MCF 10A (cell line): Measurements from ENCODE around the gene CIBAR2. TPM values are rescaled to one million over a fixed set of nuclear protein-coding genes. Genes with fewer than 3 reads are reported as not detected.

Source experiments
- BruUV-seq: library from RNA; stranded (reverse); fragments of 400-500 nt; replicated peaks from 2 replicates; lab custom pipeline; 2021; lab: Mats Ljungman, UMichigan
- CTCF ChIA-PET: fragments of 300-600 bp; sonication (Branson Sonifier 250); formaldehyde crosslinking; extraction: SDS; loops from one replicate; lab custom pipeline; 2021; ENCODE audit warnings: antibody characterized with exemption, inconsistent platforms; lab: Yijun Ruan, JAX
- POLR2A ChIA-PET: fragments of 300-600, 350-650 bp; sonication (Branson Sonifier 250); formaldehyde crosslinking; extraction: SDS; loops from one replicate; lab custom pipeline; 2020; ENCODE audit warnings: antibody characterized with exemption, inconsistent platforms; lab: Yijun Ruan, JAX
- DNase-seq: peaks from one replicate; pipeline ENCODE4 v3.0.0-alpha.2; 2018; ENCODE audit not compliant: unreplicated experiment
- H3K27ac Mint-ChIP-seq: one replicate; pipeline ENCODE4 v1.8.0; 2022; ENCODE audit warnings: mild to moderate bottlenecking, low read depth, mixed read lengths; ENCODE audit not compliant: unreplicated experiment
- H3K27me3 Mint-ChIP-seq: one replicate; pipeline ENCODE4 v1.8.0; 2022; ENCODE audit warnings: mixed read lengths; ENCODE audit not compliant: insufficient read depth, unreplicated experiment
- H3K36me3 Mint-ChIP-seq: one replicate; pipeline ENCODE4 v1.8.0; 2022; ENCODE audit warnings: mild to moderate bottlenecking, moderate library complexity, mixed read lengths; ENCODE audit not compliant: insufficient read depth, unreplicated experiment
- H3K4me1 Mint-ChIP-seq: one replicate; pipeline ENCODE4 v1.8.0; 2022; ENCODE audit warnings: mixed read lengths; ENCODE audit not compliant: insufficient read depth, unreplicated experiment
- H3K4me3 Mint-ChIP-seq: one replicate; pipeline ENCODE4 v1.8.0; 2022; ENCODE audit warnings: mild to moderate bottlenecking, moderate library complexity, mixed read lengths; ENCODE audit not compliant: unreplicated experiment
- H3K9me3 Mint-ChIP-seq: one replicate; pipeline ENCODE4 v1.8.0; 2022; ENCODE audit warnings: mixed read lengths; ENCODE audit not compliant: unreplicated experiment
- intact Hi-C: fragments of 100-400 bp; cut with micrococcal nuclease; formaldehyde crosslinking; loops from 2 replicates; pipeline ENCODE4 v1.14.1; 2022
- total RNA-seq: library from RNA; stranded (reverse); gene quantifications from 2 replicates; pipeline ENCODE4 v1.2.3, GENCODE V29; 2022
- TF ChIP-seq, protein P1 (sequence below): fragments of 200-600 bp; IDR thresholded peaks from one replicate; pipeline ENCODE4 v1.8.0; 2022; ENCODE audit warnings: antibody characterized with exemption, mild to moderate bottlenecking; ENCODE audit not compliant: unreplicated experiment

CIBAR2 gene
- total RNA-seq, 1 experiment from 2014 or later = not detected

DNA sequence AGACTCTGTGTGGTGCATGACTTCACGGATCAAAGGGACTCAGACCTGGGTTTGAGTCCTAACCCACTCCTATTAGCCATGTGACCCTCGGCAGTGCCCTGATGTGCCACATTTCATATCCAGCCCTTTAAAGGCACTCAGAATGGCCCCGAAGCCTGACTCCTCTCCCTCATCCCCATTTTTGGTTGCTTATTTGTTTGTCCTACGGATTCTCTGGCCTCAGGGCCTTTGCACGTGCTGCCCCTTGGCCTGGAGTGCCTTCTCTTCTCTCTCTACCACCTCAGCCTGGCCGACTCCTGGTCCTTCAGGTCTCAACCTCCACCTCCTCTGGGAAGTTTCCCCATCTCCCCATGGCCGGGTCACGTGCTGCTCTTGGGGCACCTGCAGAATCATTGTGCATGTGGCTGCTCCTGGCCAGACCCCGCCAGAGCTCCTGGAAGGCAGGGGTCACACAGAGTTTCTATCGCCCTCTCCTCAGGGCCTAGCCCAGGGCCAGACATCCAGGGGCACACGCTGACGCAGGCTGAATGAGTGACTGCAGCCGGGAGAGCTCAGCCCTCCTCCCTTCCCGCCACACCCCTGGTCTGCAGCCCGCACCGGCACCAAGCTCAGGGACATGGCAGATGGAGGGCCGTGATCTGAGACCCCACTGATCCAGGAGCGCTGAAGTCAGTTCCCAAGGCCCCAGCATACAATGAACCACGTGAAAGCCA, 22.0 kb upstream of the CIBAR2 start:
- H3K4me3 Mint-ChIP-seq = no peak overlapping the region
- peaks cover 20% of the 10 kb centered on the region for H3K27me3 Mint-ChIP-seq
- no peaks in the 10 kb centered on the region for H3K36me3 Mint-ChIP-seq
- H3K9me3 Mint-ChIP-seq = no peaks in the 10 kb centered on the region
- no peak overlapping the region for H3K27ac Mint-ChIP-seq
- intact Hi-C loops = no loop called here
- BruUV-seq = no TSS peak
- H3K4me1 Mint-ChIP-seq = peaks cover 8% of the 10 kb centered on the region
- TF ChIP-seq, protein P1, sequence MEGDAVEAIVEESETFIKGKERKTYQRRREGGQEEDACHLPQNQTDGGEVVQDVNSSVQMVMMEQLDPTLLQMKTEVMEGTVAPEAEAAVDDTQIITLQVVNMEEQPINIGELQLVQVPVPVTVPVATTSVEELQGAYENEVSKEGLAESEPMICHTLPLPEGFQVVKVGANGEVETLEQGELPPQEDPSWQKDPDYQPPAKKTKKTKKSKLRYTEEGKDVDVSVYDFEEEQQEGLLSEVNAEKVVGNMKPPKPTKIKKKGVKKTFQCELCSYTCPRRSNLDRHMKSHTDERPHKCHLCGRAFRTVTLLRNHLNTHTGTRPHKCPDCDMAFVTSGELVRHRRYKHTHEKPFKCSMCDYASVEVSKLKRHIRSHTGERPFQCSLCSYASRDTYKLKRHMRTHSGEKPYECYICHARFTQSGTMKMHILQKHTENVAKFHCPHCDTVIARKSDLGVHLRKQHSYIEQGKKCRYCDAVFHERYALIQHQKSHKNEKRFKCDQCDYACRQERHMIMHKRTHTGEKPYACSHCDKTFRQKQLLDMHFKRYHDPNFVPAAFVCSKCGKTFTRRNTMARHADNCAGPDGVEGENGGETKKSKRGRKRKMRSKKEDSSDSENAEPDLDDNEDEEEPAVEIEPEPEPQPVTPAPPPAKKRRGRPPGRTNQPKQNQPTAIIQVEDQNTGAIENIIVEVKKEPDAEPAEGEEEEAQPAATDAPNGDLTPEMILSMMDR = no peak
- ChIA-PET CTCF (interaction anchor here (0.7 kb wide), 1 partner anchor 21 kb away, joined by 4 read pairs; no protein-coding TSS in a partner anchor), POLR2A (no interaction called here)
- no peak for DNase-seq

DNA sequence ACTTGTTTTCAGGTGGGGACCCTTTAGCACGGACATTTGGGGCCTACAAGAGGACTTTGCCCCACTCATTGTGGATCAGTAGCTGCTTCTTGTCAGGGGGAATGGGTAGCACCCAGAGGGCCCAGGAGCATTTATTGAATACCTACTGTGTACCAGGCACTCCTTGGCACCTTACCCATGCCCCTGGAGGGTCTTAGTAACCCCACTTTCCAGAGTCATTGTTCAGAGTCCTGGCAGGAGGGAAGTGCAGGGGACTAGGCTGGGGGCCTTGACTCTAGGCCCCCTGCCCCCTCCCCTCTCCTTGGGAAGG, 21.0 kb upstream of the CIBAR2 start:
- DNase-seq = no peak
- ChIA-PET POLR2A (no interaction called here), CTCF (interaction anchor here (0.6 kb wide), 1 partner anchor 103 kb away, joined by 3 read pairs; no protein-coding TSS in a partner anchor)
- no peaks in the 10 kb centered on the region for H3K9me3 Mint-ChIP-seq
- H3K27ac Mint-ChIP-seq = no peak overlapping the region
- no peak overlapping the region for H3K4me3 Mint-ChIP-seq
- peaks cover 7% of the 10 kb centered on the region for H3K4me1 Mint-ChIP-seq
- TF ChIP-seq, protein P1 = no peak
- intact Hi-C loops = no loop called here
- BruUV-seq = no TSS peak
- H3K36me3 Mint-ChIP-seq = no peaks in the 10 kb centered on the region
- peaks cover 10% of the 10 kb centered on the region for H3K27me3 Mint-ChIP-seq

DNA sequence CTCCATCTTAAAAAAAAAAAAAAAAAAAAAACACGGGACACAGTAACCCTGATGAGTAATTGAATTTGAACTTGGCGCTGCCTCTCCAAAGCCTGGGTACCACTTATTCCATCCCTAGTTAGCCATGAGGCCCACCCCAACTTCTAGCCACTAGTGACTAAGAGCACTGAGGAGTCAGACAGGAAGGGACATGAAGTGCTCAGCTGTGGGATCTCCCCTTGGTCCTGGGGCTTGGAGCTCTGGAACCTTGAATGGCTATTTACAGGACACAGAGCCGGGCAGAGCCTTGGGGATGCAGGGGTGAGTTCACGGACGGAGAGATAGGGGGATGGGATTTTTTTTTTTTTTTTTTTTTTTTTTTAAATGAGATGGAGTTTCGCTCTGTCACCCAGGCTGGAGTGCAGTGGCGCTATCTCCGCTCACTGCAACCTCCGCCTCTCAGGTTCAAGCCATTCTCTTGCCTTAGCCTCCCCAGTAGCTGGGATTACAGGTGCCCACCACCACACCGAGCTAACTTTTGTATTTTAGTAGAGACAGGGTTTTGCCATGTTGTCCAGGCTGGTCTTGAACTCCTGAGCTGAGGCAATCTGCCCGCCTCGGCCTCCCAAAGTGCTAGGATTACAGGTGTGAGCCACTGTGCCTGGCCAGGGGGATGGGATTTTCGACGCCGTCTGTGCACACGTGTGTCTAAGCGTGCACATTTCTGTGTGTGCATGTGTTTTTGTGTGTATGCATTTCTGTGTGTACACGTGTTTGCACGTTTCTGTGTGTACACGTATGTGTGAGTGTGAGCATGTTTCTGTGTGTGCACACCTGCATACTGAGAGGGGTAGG, 20.4 kb upstream of the CIBAR2 start:
- ChIA-PET POLR2A (interaction anchor here (1.2 kb wide), 1 partner anchor 37 kb away, joined by 3 read pairs; no protein-coding TSS in a partner anchor), CTCF (interaction anchor here (0.6 kb wide), 3 partner anchors 103 to 922 kb away, joined by 3 to 5 read pairs (median 3); no protein-coding TSS in a partner anchor)
- no peak for DNase-seq
- Mint-ChIP-seq H3K4me3 (no peak overlapping the region), H3K36me3 (no peaks in the 10 kb centered on the region), H3K4me1 (peaks cover 3% of the 10 kb centered on the region), H3K27ac (no peak overlapping the region), H3K27me3 (peaks cover 5% of the 10 kb centered on the region), H3K9me3 (no peaks in the 10 kb centered on the region)
- intact Hi-C loops = no loop called here
- no TSS peak for BruUV-seq
- TF ChIP-seq, protein P1 = no peak

DNA sequence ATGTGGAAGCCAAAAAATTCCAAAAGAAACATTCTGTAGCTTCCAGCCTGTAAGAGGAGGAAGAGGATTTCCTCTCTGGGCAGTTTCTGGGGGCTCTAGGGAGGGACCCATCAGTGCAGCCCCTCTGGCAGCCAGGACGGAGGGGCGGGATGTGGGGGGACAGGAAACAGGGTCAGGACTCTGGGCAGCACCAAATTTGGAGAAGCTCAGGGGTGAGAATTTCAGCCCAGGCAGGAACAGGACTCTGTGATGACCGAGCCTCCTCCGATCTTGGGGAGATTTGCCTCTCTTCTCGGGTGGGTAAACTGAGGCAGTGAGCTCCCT, 18.4 kb upstream of the CIBAR2 start:
- TF ChIP-seq, protein P1 = no peak
- ChIA-PET POLR2A (interaction anchor here (0.6 kb wide), 1 partner anchor 12 kb away, joined by 3 read pairs; no protein-coding TSS in a partner anchor), CTCF (interaction anchor here (1.5 kb wide), 1 partner anchor 16 kb away, joined by 5 read pairs; no protein-coding TSS in a partner anchor)
- BruUV-seq = no TSS peak
- Mint-ChIP-seq H3K36me3 (no peaks in the 10 kb centered on the region), H3K27ac (no peak overlapping the region), H3K27me3 (no peaks in the 10 kb centered on the region), H3K9me3 (no peaks in the 10 kb centered on the region), H3K4me3 (no peak overlapping the region), H3K4me1 (no peaks in the 10 kb centered on the region)
- intact Hi-C loops = no loop called here
- no peak for DNase-seq
